SU-DHL-6 (cell line): ENCODE data around the gene CPNE5.
A peak's percentile ranks its signal among the peaks of the same experiment; 100 is the strongest.

ENCODE experiments used
- H2AFZ ChIP-seq: fragments of 200-600 bp; sonication (generic); 2 replicates; pipeline ENCODE4 v1.6.1; 2014; ENCODE audit warnings: low read depth, mild to moderate bottlenecking, moderate library complexity, mixed read lengths, antibody characterized with exemption, low read length; ENCODE audit not compliant: severe bottlenecking
- H3F3A ChIP-seq: fragments of 200-600 bp; shearing (Covaris generic); 2 replicates; pipeline ENCODE4 v1.6.0; 2016; ENCODE audit warnings: antibody characterized with exemption, mild to moderate bottlenecking; ENCODE audit not compliant: insufficient read depth
- H3K27ac ChIP-seq: fragments of 200-600 bp; sonication (generic); 2 replicates; pipeline ENCODE4 v1.5.1; 2016; ENCODE audit warnings: low read depth, mild to moderate bottlenecking, low read length, moderate library complexity, mixed read lengths
- H3K27me3 ChIP-seq: fragments of 200-600 bp; sonication (generic), shearing (Covaris generic); 2 replicates; pipeline ENCODE4 v1.6.0; 2014; ENCODE audit warnings: mild to moderate bottlenecking, low read length
- H3K36me3 ChIP-seq: fragments of 200-600 bp; sonication (generic); 2 replicates; pipeline ENCODE4 v1.6.1; 2014; ENCODE audit warnings: mild to moderate bottlenecking, low read length, mixed read lengths
- H3K4me2 ChIP-seq: fragments of 300-600, 200-600 bp; shearing (Covaris generic), sonication (generic); 2 replicates; pipeline ENCODE4 v1.6.0; 2014; ENCODE audit warnings: low read length, low read depth, mild to moderate bottlenecking; ENCODE audit not compliant: poor library complexity, severe bottlenecking
- H3K4me3 ChIP-seq: fragments of 200-600 bp; sonication (generic); 2 replicates; pipeline ENCODE4 v1.5.1; 2014; ENCODE audit warnings: antibody characterized with exemption, low read length, mild to moderate bottlenecking, mixed read lengths; ENCODE audit not compliant: insufficient read depth, poor library complexity, severe bottlenecking
- H3K79me2 ChIP-seq: fragments of 200-600 bp; sonication (generic); 2 replicates; pipeline ENCODE4 v1.6.1; 2014; ENCODE audit warnings: mild to moderate bottlenecking, low read length, moderate library complexity; ENCODE audit not compliant: insufficient read depth
- H3K9ac ChIP-seq: fragments of 200-600 bp; sonication (generic); 2 replicates; pipeline ENCODE4 v1.7.0; 2014; ENCODE audit warnings: mild to moderate bottlenecking, low read length
- H3K9me2 ChIP-seq: fragments of 200-600 bp; sonication (generic); replicated peaks from 2 replicates; pipeline ENCODE4 v1.6.1; 2014; ENCODE audit warnings: low read length; ENCODE audit not compliant: insufficient read depth
- H3K9me3 ChIP-seq: fragments of 200-600 bp; sonication (generic); 2 replicates; pipeline ENCODE4 v1.6.1; 2014; ENCODE audit warnings: low read length, mixed read lengths; ENCODE audit not compliant: insufficient read depth
- H4K20me1 ChIP-seq: fragments of 200-600 bp; sonication (generic); 2 replicates; pipeline ENCODE4 v1.6.1; 2014; ENCODE audit warnings: low read depth, mild to moderate bottlenecking, antibody characterized with exemption, low read length, moderate library complexity, mixed read lengths
- CTCF ChIP-seq: fragments of 200-600 bp; sonication (generic); IDR thresholded peaks from one replicate; pipeline ENCODE4 v1.5.1; 2017; ENCODE audit warnings: antibody characterized with exemption, mild to moderate bottlenecking, low read length, moderate library complexity; ENCODE audit not compliant: insufficient read depth, poor library complexity, severe bottlenecking
- EZH2phosphoT487 ChIP-seq: fragments of 200-600 bp; sonication (generic), shearing (Covaris generic); conservative IDR thresholded peaks from 2 replicates; pipeline ENCODE4 v1.6.1; 2018; ENCODE audit warnings: mild to moderate bottlenecking, antibody characterized with exemption, low read length, moderate library complexity, mixed read lengths

Gene CPNE5

GRCh38 chr6:36874443-36875249, 35.4 kb upstream of the CPNE5 start, which contains the start of gene PPIL1:
TSS of gene PPIL1 (minus strand) at chr6:36874803. CDS start at chr6:36874772, 31 bp downstream.
- H3K9me3 ChIP-seq = no peaks in the 10 kb centered on the region
- peak within 1 kb of the TSS; percentile 82 for H3K4me3 ChIP-seq
- H3K9me2 ChIP-seq = no peaks in the 10 kb centered on the region
- H3K4me2 ChIP-seq = peak within 1 kb of the TSS; percentile 86
- peaks cover 18% of the 10 kb centered on the region for H3K36me3 ChIP-seq
- no peaks in the 10 kb centered on the region for H3K27me3 ChIP-seq
- TF ChIP-seq CTCF (no peak), EZH2phosphoT487 (no peak)
- no peaks in the 10 kb centered on the region for H4K20me1 ChIP-seq
- H3F3A ChIP-seq = peaks cover 9% of the 10 kb centered on the region; the same call in 1 of the 2 replicates
- peak within 1 kb of the TSS; percentile 85 for H3K9ac ChIP-seq
- peak within 1 kb of the TSS; percentile 96 for H2AFZ ChIP-seq
- H3K79me2 ChIP-seq = peaks cover 48% of the 10 kb centered on the region
- peak within 1 kb of the TSS; percentile 80 for H3K27ac ChIP-seq

- Histone ChIP-seq H3K9me3 (no peaks in the 10 kb centered on the region), H3K4me2 (peak overlapping the region; percentile 86), H3K79me2 (peaks cover 55% of the 10 kb centered on the region), H3K4me3 (peak overlapping the region; percentile 82), H3K9me2 (no peaks in the 10 kb centered on the region), H2AFZ (peak overlapping the region; percentile 96), H3F3A (peaks cover 9% of the 10 kb centered on the region; the same call in 1 of the 2 replicates), H3K9ac (peak overlapping the region; percentile 85), H4K20me1 (no peaks in the 10 kb centered on the region), H3K27me3 (no peaks in the 10 kb centered on the region), H3K27ac (peak overlapping the region; percentile 80), H3K36me3 (peaks cover 24% of the 10 kb centered on the region)
- no peak for TF ChIP-seq EZH2phosphoT487
- no peak for TF ChIP-seq CTCF
These were observed 34.6 kb upstream of the CPNE5 start for GRCh38 chr6:36873612-36874442.

- H3K36me3 ChIP-seq = peaks cover 24% of the 10 kb centered on the region
- peak overlapping the region; percentile 85 for H3K9ac ChIP-seq
- H3K27ac ChIP-seq = peak overlapping the region; percentile 80; the same call in 1 of the 2 replicates
- H3K27me3 ChIP-seq = no peaks in the 10 kb centered on the region
- no peaks in the 10 kb centered on the region for H4K20me1 ChIP-seq
- H3F3A ChIP-seq = peaks cover 9% of the 10 kb centered on the region; the same call in 1 of the 2 replicates
- H3K4me2 ChIP-seq = peak overlapping the region; percentile 86
- H3K9me3 ChIP-seq = no peaks in the 10 kb centered on the region
- peaks cover 62% of the 10 kb centered on the region for H3K79me2 ChIP-seq
- no peak overlapping the region for H2AFZ ChIP-seq
- TF ChIP-seq CTCF = no peak
- no peak for TF ChIP-seq EZH2phosphoT487
- peak overlapping the region; percentile 82 for H3K4me3 ChIP-seq
- H3K9me2 ChIP-seq = no peaks in the 10 kb centered on the region
These were observed 33.9 kb upstream of the CPNE5 start for GRCh38 chr6:36873115-36873514.
